Ovary (tissue), 3 donors: Measurements from ENCODE around the gene SEMA4D.

Experiments used
- CTCF ChIP-seq, 3 donors: fragments of 450-650 bp in 2 of 3; fragments of 200-600 bp in 1 of 3; IDR thresholded peaks; one replicate each; pipeline versions ENCODE4 v1.5.1 to v1.8.0; 2016 to 2022; ENCODE audit warnings: antibody characterized with exemption in 3 of 3, mild to moderate bottlenecking in 1 of 3
- EP300 ChIP-seq: sonication (generic); formaldehyde crosslinking; IDR thresholded peaks from one replicate; pipeline ENCODE4 v1.6.1; 2017; ENCODE audit warnings: antibody characterized with exemption
- POLR2A ChIP-seq: fragments of 450-650 bp; IDR thresholded peaks from one replicate; pipeline ENCODE4 v1.6.1; 2017; ENCODE audit warnings: antibody characterized with exemption, mild to moderate bottlenecking, moderate library complexity
- donor health status: DM: no; HTN: no; CAD: no.

- no peak for TF ChIP-seq CTCF (IDR thresholded peaks at IDR 0.05)
- no peak for TF ChIP-seq EP300
- TF ChIP-seq POLR2A = no peak
These were observed 4.8 kb upstream of the SEMA4D start for GRCh38 chr9:89502671-89503070.
